ENCODE results near the gene CINP. TPM values are rescaled to one million over a fixed set of nuclear protein-coding genes. Genes with fewer than 3 reads are reported as not detected.

Gene CINP
- total and polyA plus RNA-seq, 2 experiments from 2014 or later: 54.0 to 63.1 TPM

DNA sequence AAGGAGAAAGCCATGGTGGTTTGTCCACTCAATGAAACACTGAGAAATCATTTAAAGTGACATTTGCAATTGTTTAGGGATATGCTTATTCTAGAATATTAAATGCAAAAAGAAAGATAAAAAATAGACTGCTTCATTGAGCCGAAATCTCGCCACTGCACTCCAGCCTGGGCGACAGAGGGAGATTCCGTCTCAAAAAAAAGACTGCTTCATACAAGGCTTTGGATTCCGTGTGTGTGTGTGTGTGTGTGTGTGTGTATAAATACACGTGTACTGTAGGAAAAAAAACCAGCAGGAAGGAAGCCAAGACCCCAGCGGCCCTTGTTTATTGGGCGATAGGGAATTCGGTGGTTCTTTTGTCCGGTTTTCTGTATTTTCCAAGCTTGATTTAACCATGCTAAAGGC is 46.4 kb downstream of the CINP start:
- Mint-ChIP-seq H3K4me1 (peaks cover 23% of the 10 kb centered on the region), H3K27ac (peak overlapping the region; percentile 94), H3K36me3 (ENCODE audit: low read depth) (no peaks in the 10 kb centered on the region; the same call in 2 of the 3 replicates), H3K27me3 (ENCODE audit: insufficient read depth, low read depth, poor library complexity) (peaks cover 44% of the 10 kb centered on the region), H3K9me3 (0 out of 3 replicates have a peak, but pooled peaks cover 5% of the 10 kb centered on the region), H3K4me3 (peak overlapping the region; percentile 95)
- H3K36me3 ChIP-seq (ENCODE audit: insufficient read depth): no peaks in the 10 kb centered on the region
- peak overlapping the region; percentile 95; the same call in 1 of the 2 replicates for H2AFZ ChIP-seq
- no peaks in the 10 kb centered on the region for H3K79me2 ChIP-seq (replicated peaks; ENCODE audit: insufficient read depth)
- no peak for TF ChIP-seq STAT1 (IDR thresholded peaks at IDR 0.05; ENCODE audit: unreplicated experiment)
- TF ChIP-seq, protein P1, sequence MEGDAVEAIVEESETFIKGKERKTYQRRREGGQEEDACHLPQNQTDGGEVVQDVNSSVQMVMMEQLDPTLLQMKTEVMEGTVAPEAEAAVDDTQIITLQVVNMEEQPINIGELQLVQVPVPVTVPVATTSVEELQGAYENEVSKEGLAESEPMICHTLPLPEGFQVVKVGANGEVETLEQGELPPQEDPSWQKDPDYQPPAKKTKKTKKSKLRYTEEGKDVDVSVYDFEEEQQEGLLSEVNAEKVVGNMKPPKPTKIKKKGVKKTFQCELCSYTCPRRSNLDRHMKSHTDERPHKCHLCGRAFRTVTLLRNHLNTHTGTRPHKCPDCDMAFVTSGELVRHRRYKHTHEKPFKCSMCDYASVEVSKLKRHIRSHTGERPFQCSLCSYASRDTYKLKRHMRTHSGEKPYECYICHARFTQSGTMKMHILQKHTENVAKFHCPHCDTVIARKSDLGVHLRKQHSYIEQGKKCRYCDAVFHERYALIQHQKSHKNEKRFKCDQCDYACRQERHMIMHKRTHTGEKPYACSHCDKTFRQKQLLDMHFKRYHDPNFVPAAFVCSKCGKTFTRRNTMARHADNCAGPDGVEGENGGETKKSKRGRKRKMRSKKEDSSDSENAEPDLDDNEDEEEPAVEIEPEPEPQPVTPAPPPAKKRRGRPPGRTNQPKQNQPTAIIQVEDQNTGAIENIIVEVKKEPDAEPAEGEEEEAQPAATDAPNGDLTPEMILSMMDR (conservative IDR thresholded peaks at IDR 0.05; ENCODE audit: low read depth in 2 of 2): no peak
- TF ChIP-seq, protein P2, sequence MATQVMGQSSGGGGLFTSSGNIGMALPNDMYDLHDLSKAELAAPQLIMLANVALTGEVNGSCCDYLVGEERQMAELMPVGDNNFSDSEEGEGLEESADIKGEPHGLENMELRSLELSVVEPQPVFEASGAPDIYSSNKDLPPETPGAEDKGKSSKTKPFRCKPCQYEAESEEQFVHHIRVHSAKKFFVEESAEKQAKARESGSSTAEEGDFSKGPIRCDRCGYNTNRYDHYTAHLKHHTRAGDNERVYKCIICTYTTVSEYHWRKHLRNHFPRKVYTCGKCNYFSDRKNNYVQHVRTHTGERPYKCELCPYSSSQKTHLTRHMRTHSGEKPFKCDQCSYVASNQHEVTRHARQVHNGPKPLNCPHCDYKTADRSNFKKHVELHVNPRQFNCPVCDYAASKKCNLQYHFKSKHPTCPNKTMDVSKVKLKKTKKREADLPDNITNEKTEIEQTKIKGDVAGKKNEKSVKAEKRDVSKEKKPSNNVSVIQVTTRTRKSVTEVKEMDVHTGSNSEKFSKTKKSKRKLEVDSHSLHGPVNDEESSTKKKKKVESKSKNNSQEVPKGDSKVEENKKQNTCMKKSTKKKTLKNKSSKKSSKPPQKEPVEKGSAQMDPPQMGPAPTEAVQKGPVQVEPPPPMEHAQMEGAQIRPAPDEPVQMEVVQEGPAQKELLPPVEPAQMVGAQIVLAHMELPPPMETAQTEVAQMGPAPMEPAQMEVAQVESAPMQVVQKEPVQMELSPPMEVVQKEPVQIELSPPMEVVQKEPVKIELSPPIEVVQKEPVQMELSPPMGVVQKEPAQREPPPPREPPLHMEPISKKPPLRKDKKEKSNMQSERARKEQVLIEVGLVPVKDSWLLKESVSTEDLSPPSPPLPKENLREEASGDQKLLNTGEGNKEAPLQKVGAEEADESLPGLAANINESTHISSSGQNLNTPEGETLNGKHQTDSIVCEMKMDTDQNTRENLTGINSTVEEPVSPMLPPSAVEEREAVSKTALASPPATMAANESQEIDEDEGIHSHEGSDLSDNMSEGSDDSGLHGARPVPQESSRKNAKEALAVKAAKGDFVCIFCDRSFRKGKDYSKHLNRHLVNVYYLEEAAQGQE (IDR thresholded peaks at IDR 0.05; ENCODE audit: unreplicated experiment): no peak
- no peak for TF ChIP-seq ZNF331 (CRISPR knock-in tag; IDR thresholded peaks at IDR 0.05; ENCODE audit: low read depth)
- TF ChIP-seq EZH2phosphoT487 (IDR thresholded peaks at IDR 0.05; ENCODE audit: unreplicated experiment): no peak
- TF ChIP-seq EZH2 (IDR thresholded peaks at IDR 0.05; ENCODE audit: low read depth, unreplicated experiment): no peak
- TF ChIP-seq, protein P3, sequence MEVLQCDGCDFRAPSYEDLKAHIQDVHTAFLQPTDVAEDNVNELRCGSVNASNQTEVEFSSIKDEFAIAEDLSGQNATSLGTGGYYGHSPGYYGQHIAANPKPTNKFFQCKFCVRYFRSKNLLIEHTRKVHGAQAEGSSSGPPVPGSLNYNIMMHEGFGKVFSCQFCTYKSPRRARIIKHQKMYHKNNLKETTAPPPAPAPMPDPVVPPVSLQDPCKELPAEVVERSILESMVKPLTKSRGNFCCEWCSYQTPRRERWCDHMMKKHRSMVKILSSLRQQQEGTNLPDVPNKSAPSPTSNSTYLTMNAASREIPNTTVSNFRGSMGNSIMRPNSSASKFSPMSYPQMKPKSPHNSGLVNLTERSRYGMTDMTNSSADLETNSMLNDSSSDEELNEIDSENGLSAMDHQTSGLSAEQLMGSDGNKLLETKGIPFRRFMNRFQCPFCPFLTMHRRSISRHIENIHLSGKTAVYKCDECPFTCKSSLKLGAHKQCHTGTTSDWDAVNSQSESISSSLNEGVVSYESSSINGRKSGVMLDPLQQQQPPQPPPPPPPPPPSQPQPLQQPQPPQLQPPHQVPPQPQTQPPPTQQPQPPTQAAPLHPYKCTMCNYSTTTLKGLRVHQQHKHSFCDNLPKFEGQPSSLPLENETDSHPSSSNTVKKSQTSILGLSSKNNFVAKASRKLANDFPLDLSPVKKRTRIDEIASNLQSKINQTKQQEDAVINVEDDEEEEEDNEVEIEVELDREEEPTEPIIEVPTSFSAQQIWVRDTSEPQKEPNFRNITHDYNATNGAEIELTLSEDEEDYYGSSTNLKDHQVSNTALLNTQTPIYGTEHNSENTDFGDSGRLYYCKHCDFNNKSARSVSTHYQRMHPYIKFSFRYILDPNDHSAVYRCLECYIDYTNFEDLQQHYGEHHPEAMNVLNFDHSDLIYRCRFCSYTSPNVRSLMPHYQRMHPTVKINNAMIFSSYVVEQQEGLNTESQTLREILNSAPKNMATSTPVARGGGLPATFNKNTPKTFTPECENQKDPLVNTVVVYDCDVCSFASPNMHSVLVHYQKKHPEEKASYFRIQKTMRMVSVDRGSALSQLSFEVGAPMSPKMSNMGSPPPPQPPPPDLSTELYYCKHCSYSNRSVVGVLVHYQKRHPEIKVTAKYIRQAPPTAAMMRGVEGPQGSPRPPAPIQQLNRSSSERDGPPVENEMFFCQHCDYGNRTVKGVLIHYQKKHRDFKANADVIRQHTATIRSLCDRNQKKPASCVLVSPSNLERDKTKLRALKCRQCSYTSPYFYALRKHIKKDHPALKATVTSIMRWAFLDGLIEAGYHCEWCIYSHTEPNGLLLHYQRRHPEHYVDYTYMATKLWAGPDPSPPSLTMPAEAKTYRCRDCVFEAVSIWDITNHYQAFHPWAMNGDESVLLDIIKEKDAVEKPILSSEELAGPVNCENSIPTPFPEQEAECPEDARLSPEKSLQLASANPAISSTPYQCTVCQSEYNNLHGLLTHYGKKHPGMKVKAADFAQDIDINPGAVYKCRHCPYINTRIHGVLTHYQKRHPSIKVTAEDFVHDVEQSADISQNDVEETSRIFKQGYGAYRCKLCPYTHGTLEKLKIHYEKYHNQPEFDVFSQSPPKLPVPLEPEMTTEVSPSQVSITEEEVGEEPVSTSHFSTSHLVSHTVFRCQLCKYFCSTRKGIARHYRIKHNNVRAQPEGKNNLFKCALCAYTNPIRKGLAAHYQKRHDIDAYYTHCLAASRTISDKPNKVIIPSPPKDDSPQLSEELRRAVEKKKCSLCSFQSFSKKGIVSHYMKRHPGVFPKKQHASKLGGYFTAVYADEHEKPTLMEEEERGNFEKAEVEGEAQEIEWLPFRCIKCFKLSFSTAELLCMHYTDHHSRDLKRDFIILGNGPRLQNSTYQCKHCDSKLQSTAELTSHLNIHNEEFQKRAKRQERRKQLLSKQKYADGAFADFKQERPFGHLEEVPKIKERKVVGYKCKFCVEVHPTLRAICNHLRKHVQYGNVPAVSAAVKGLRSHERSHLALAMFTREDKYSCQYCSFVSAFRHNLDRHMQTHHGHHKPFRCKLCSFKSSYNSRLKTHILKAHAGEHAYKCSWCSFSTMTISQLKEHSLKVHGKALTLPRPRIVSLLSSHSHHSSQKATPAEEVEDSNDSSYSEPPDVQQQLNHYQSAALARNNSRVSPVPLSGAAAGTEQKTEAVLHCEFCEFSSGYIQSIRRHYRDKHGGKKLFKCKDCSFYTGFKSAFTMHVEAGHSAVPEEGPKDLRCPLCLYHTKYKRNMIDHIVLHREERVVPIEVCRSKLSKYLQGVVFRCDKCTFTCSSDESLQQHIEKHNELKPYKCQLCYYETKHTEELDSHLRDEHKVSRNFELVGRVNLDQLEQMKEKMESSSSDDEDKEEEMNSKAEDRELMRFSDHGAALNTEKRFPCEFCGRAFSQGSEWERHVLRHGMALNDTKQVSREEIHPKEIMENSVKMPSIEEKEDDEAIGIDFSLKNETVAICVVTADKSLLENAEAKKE (CRISPR knock-in tag; IDR thresholded peaks at IDR 0.05): no peak
- TF ChIP-seq, protein P4, sequence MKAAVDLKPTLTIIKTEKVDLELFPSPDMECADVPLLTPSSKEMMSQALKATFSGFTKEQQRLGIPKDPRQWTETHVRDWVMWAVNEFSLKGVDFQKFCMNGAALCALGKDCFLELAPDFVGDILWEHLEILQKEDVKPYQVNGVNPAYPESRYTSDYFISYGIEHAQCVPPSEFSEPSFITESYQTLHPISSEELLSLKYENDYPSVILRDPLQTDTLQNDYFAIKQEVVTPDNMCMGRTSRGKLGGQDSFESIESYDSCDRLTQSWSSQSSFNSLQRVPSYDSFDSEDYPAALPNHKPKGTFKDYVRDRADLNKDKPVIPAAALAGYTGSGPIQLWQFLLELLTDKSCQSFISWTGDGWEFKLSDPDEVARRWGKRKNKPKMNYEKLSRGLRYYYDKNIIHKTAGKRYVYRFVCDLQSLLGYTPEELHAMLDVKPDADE (IDR thresholded peaks at IDR 0.05): no peak
- TF ChIP-seq CREB1 (CRISPR knock-in tag; IDR thresholded peaks at IDR 0.05; ENCODE audit: low read depth): no peak
- peak overlapping the region; percentile 78; the same call in 1 of the 2 replicates for H3K27ac ChIP-seq (ENCODE audit: low read depth)
- ATAC-seq: no peak
- no peak for DNase-seq (ENCODE audit: low spot score)
- H3K27me3 ChIP-seq (ENCODE audit: insufficient read depth): peaks cover 29% of the 10 kb centered on the region
- peaks cover 21% of the 10 kb centered on the region for H3F3A ChIP-seq (replicated peaks; ENCODE audit: low read depth)
- no peaks in the 10 kb centered on the region for H4K20me1 ChIP-seq (replicated peaks; ENCODE audit: insufficient read depth)
- no peaks in the 10 kb centered on the region for H3K9me2 ChIP-seq (ENCODE audit: insufficient read depth)
- H3K4me1 ChIP-seq (ENCODE audit: insufficient read depth): peaks cover 27% of the 10 kb centered on the region
- H3K4me2 ChIP-seq: peak overlapping the region; percentile 77
- peak overlapping the region; percentile 64 for H3K4me3 ChIP-seq
